Activated CD8-positive, alpha-beta memory T cell treated with anti-CD3 and anti-CD28 coated beads for 36 hours (primary cell): ENCODE data around the gene ITIH2. TPM values are rescaled to one million over a fixed set of nuclear protein-coding genes. Genes with fewer than 3 reads are reported as not detected.
"Not testable (repeated sequence)": the region's sequence is repeated elsewhere in the genome, so short reads cannot be mapped to it uniquely, and the experiment has no call there.

Experiments
- CTCF ChIA-PET: fragments of 350-600 bp; sonication (Branson Sonifier 250); formaldehyde crosslinking; loops from one replicate; lab custom pipeline; 2021; ENCODE audit warnings: antibody characterized with exemption; lab: Charles Lee
- POLR2A ChIA-PET: fragments of 350-600 bp; sonication (Branson Sonifier 250); formaldehyde crosslinking; loops from one replicate; lab custom pipeline; 2021; ENCODE audit warnings: antibody characterized with exemption; lab: Charles Lee
- total RNA-seq, 2 experiments: library from RNA; stranded (reverse); gene quantifications; one replicate each; pipeline ENCODE4 v1.2.3, GENCODE V29; 2021

The ITIH2 gene, protein sequence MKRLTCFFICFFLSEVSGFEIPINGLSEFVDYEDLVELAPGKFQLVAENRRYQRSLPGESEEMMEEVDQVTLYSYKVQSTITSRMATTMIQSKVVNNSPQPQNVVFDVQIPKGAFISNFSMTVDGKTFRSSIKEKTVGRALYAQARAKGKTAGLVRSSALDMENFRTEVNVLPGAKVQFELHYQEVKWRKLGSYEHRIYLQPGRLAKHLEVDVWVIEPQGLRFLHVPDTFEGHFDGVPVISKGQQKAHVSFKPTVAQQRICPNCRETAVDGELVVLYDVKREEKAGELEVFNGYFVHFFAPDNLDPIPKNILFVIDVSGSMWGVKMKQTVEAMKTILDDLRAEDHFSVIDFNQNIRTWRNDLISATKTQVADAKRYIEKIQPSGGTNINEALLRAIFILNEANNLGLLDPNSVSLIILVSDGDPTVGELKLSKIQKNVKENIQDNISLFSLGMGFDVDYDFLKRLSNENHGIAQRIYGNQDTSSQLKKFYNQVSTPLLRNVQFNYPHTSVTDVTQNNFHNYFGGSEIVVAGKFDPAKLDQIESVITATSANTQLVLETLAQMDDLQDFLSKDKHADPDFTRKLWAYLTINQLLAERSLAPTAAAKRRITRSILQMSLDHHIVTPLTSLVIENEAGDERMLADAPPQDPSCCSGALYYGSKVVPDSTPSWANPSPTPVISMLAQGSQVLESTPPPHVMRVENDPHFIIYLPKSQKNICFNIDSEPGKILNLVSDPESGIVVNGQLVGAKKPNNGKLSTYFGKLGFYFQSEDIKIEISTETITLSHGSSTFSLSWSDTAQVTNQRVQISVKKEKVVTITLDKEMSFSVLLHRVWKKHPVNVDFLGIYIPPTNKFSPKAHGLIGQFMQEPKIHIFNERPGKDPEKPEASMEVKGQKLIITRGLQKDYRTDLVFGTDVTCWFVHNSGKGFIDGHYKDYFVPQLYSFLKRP
- total RNA-seq = not detected

DNA sequence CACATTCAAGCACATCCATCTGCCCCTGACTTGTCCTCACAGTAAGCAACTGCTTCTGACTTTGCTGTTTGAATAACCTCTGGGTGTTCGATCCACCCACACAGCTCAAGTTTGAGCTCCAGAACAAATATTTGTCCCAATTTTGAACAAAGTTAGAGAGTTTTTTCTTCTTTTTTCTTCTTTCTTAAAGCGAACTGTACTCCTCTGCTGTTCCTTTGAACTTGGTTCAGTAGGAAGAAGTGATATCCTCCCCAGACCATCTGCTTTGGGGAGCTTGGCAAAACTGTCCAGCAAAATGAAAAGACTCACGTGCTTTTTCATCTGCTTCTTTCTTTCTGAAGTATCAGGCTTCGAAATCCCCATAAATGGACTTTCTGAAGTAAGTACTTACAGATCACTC, at the start of gene ITIH2:
Gene ITIH2 (plus strand): TSS at position 177 of the 400 bp plus-strand sequence. CDS start 119 bp downstream, at position 296.
- ChIA-PET POLR2A (no interaction called here), CTCF (no interaction called here)

DNA sequence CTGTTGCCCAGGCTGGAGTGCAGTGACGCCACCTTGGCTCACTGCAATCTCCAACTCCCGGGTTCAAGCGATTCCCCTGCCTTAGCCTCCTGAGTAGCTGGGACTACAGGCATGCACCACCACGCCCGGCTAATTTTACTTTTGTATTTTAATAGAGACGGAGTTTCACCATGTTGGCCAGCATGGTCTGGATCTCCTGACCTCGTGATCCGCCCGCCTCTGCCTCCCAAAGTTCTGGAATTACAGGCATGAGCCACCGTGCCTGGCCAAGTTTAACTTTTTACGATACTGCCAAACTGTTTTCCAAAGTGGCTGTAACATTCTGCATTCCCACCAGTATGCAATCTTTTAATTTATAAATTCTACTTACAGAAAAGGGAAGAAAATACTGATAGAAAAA, 46.0 kb upstream of the ITIH2 start:
- POLR2A ChIA-PET, CTCF ChIA-PET: not testable (repeated sequence)

DNA sequence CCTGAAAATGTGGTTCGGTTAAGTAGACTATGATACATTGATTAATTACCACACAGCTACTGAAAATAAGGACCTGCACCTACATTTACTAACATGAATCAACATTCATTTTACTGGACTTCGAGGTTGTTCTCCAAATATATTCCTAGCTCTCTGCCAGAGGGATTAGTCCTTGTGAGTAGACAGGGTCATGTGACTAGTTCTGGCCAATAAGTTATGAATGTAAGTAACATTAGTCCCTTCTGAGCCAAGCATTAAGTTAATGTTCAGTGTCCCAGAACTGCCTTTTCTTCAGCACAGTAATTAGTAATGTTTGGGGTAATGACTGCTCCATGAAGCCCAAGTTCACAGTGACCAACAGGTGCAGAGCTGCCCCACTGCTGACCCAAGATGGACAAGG, 45.6 kb upstream of the ITIH2 start:
- ChIA-PET POLR2A (no interaction called here), CTCF (no interaction called here)

DNA sequence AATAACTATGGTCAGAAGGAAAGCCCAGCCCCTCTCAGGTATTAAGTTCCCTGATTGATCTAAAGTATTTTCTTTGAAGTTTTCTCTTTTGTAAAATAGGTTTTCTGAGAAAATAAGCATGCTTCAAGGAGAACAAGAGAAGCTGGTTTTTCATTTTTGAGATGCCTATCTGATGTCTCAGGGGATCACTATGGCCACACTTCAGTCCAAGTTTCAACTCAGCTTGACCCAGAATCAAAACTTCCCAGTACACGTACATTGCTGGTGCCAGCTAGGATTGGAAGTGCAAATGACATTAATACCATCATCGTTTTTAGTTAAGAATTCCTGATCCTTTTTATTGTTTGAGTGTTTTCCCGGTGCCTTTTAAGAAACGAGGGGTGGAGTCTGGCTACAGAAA, 43.6 kb upstream of the ITIH2 start:
- ChIA-PET CTCF (no interaction called here), POLR2A (no interaction called here)

DNA sequence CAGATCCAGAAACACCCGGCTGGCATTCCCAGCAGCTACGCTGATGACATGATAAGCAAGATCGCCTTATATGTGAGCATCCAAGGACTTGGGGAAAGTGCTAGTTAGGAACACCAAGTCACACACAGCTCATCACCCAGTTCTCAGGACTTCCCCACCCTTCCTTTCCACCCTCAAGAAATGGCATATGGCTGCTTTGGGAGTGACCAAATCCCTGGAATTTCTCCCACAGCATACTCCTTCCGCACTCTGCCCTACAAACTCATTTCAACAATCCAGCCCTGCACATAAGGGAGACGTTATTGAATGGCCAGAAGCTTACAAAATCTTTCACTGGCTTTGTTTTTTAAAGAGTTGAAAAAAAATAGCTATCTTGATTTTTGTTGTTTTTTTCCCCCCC, 40.6 kb upstream of the ITIH2 start:
- ChIA-PET CTCF (interaction anchor here (0.7 kb wide), 1 partner anchor 1084 kb away, joined by 3 read pairs; no protein-coding TSS in a partner anchor), POLR2A (no interaction called here)

DNA sequence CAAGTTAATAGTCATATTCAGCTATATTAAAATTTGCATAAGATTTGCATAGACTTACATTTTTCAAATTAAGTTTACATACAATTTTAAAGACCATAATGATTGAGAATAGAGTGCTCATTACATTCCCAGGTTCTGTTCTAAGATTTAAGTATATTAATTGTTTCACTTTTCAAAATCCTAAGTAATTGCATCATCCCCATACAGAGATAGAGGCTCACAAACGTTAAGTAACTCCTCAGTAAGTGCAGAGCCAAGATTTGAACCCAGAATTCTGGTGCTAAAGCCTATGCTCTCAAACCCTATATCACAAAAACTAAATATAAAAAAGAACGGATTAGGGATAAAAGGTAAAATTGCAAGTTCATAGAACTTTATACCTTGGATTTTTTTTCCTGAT, 38.4 kb upstream of the ITIH2 start:
- CTCF ChIA-PET = no interaction called here
- POLR2A ChIA-PET = no interaction called here

DNA sequence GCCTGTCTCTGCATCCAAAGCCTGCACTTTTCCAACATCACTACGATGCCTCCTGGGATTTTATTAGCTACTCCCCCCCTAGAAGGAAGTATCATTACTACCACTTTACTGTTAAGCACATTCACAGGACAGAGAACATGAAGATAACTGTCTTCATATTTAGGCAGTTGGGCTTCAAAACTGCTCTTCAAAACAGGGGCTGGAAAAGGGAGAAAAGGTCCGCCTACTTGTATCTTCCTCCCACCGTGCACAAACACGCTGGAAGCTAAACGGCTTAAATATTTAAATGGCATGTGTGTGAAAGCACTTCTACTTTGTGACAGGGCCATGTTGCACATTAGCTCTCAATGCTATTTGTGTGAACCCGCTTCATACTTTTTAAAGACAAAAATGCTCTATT, 37.3 kb upstream of the ITIH2 start:
- ChIA-PET CTCF (interaction anchor here (1.0 kb wide), 1 partner anchor 21 kb away, joined by 3 read pairs; no protein-coding TSS in a partner anchor), POLR2A (no interaction called here)

DNA sequence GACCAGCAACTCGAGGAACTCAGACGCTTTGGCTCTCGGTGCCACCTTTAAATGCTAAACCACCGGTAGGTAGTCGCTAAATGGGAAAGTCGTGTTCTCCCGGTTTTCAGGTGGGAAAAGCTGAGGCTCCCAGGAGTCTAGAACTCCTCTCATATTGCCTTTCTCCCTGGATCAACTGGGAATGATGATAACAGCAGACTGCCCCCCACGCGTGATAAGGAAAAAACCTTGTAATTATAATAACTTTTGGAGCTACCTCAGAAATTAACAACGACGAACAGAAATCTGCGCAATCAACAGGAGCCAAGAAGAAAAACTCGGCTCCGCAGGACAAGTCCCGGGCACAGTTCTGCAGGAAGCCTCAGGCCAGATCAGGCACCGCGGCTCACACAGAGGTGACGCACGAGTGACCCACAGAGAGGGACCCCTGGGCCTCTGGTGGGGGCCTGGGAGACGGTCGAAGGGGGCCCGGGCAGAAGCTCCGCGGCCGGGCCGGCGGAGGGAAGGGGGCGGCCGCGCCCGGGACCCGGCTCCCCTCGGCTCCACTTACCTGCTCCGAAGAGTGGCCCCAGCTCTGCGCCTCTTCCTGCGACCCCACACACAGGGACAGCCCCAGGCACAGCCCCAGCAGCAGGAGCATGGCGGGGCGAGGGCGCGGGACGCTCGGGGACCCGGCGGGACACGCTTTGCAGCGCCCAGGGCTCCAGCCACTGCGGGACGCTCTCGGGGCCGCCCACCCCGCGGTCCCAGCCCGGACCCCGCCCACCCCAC, 36.7 kb upstream of the ITIH2 start, which contains the start of gene ITIH5:
Gene ITIH5 (minus strand): TSS at position 714 of the 771 bp plus-strand sequence. CDS start 74 bp downstream, at position 640.
- CTCF ChIA-PET = interaction anchor here (1.0 kb wide), 1 partner anchor 20 kb away, joined by 3 read pairs; no protein-coding TSS in a partner anchor

DNA sequence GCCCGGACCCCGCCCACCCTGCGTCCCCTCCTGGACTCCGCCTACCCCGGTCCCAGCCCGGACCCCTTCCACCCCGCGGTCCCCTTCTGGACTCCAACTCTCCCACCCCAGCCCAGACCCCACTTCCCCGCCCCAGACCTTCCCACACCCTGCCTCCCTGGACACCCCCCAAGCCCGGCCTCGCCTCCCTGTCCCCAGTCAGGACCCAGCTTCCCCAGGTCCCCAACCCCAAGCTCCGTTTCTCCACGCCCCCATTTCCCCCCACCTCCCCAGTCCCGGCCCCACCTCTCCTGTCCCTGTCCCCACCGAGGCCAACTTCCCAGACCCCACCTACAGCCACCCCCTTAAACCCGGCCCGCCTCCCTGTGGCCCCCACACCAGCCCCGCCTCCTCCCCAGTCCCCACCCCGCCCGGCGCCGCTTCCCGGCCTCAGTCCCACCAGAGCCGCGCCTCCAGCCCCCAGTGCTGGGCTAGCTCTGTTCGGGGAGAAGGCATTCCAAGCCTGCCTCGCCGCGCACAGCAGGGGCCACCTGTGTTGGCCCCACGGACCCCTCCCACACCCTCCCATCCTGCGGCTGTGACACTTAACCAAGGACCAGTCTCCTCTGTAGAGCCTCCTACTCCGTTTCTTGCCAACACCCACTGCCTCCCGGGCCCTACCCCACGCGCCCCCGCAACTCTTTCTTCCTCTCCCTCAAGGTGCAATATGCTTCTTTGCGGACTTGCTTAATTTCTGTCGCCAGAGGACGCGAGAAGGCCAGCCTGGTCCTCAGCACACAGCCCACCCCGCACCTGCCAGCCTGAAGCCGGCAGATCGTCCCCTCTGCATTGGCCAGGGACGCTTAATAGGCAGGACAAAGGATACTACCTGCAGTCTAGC, 35.6 kb upstream of the ITIH2 start:
- CTCF ChIA-PET = no interaction called here
- POLR2A ChIA-PET = no interaction called here

More for the DNA sequence above, 36.7 kb upstream of the ITIH2 start, which contains the start of gene ITIH5:
- POLR2A ChIA-PET = no interaction called here

DNA sequence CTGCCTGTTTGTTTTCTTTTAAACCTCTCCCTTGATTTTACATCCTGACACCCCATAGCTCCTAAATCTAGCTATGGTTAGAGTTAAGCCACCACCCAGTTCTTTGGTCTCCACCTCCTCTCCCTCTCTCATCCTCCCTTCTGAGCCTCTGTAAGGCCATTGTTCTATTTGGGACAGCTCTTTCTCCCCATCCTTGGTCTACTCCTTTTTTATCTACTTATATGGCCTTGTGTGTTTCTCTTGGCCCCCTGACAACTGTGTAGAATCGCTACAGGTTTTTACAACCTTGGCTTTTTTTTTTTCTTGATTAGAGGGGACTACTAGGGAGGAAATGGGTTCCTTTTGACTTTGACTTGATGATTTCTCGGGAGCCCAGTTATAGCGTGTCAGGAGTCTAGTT, 33.0 kb upstream of the ITIH2 start:
- CTCF ChIA-PET = no interaction called here
- POLR2A ChIA-PET = no interaction called here

DNA sequence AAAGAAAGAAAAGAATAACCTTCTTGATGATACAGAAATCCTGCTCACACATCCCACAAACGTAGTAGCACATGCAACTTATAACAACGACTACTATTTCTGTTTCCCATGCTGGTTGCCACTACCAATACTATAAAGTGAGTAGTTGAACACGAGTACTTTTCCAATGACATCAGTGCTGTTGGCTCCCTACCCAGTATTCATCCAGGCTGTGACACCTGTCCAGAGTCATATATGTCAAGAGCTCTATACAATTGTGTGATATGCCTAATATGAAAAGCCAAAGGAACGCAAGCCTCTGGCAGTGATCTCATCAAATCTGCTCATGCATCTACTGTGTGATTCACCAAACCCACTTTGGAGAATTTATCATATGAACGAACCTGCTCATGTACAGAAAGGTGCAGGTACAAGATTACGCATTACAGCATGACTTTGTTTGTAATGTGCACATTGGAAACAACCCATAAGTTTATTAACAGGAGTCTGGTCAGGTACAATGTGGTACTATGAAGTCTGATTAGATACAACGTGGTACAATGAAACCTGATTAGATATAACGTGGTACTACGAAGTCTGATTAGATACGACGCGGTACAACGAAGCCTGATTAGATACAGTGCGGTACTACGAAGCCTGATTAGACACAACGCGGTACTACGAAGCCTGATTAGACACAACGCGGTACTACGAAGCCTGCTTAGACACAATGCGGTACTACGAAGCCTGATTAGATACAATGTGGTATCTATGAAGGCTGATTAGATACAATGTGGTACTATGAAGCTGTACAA, 30.6 kb upstream of the ITIH2 start:
- POLR2A ChIA-PET = no interaction called here

DNA sequence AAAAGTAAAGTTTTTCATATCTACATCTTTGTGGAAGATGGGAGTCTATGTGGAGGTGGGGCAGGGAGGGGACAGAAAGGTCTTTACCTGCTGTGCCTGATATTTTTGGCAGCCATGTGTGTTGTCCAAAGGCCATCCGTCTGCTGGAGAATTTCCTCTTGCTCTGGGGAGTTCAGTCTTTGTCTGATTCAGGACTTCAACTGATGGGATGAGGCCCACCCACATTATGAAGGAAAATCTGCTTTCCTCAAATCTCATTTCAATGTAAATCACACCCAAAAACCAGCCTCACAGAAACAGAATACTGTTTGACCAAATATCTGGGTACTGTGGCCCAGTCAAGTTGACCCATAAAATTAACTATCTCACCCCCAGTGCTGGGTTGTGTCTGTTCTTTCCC, 23.9 kb upstream of the ITIH2 start:
- POLR2A ChIA-PET = no interaction called here
- CTCF ChIA-PET = no interaction called here

More for the DNA sequence above, 30.6 kb upstream of the ITIH2 start:
- CTCF ChIA-PET = no interaction called here

DNA sequence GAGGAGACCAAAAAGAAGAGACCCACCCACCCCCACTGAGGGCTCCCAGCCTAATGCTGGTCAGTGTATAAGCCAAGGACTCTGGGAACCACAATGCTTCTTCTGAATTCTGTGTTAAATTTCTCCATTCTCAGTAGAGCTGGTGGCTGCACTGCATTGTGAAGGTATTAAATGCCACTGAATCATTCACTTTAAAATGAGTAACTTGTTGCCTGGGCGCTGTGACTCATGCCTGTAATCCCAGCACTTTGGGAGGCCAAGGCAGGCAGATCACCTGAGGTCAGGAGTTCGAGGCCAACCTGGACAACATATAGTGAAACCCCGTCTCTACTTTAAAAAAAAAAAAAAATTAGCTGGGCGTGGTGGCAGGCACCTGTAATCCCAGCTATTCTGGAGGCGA, 23.0 kb upstream of the ITIH2 start:
- POLR2A ChIA-PET, CTCF ChIA-PET: not testable (repeated sequence)

DNA sequence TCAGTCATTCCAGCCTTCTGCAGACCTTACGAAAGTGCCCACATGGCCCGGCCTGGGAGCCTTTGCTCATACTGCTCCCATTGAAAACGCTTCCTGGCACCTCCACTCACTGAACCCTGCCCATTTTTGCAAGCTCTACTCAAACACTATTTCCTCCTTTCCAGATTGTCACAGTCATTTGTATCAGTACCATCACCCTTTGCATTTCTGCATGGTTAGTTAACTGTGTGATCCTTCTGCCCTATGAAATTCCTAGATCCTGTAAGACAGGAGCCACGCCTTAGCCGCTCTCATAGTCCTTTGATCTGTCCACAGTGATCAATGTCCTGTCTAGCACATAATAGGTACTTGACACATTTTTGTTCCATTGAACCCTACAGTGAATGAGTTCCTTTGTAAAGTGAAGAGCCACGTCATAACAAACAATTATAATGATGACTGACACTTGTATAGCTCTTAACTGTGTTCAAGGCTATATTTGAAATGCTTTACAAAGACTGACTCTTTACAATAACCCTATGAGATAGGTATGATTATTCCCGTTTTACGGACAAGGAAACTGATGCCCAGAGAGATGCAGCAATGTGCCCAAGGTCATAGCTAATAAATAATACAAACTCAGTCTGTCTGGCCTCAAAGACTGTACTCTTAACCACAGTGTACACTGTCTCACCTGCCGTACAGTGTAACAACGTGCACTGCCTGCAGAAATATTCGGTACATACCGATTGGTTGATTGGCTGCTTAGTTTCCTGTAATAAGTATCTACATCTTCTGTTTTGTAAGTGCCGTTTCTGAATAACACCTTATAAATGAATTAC, 16.6 kb upstream of the ITIH2 start:
- ChIA-PET POLR2A (no interaction called here), CTCF (interaction anchor here (0.6 to 4.0 kb wide), 10 partner anchors 10 to 179 kb away, joined by 3 to 37 read pairs (median 4); no protein-coding TSS in a partner anchor)

DNA sequence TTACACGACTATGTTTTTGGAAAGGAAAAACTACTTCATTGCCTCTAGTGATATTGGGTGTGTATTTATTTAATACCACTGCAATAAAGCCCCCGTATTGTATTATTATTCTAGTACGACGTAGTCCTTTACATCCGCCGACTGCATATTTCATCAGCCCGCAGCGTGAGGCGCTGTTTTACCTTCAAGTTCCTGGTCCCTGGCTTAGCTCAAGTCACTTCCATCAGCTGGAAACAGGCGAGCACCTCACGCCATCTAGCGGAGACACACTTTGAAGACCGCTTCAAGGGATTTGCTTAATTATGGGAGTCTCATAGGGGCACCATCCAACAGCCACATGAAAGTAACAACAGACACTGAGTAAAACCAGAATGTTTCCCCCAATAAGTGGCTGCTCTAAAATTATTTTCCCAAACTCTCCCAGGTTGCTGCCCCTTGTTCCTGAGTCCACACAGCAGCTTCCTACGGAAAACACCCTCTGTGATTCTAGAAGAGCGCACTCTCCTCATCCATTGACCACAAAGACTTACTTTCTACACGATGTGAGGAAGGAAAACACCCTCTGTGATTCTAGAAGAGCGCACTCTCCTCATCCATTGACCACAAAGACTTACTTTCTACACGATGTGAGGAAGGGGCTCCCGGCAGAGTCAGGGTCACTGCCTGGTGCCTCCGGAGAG, 15.7 kb upstream of the ITIH2 start:
- ChIA-PET CTCF (interaction anchor here (0.5 to 4.0 kb wide), 13 partner anchors 11 to 198 kb away, joined by 3 to 37 read pairs (median 3); no protein-coding TSS in a partner anchor), POLR2A (interaction anchor here (0.6 kb wide), 1 partner anchor 135 kb away, joined by 3 read pairs; no protein-coding TSS in a partner anchor)

DNA sequence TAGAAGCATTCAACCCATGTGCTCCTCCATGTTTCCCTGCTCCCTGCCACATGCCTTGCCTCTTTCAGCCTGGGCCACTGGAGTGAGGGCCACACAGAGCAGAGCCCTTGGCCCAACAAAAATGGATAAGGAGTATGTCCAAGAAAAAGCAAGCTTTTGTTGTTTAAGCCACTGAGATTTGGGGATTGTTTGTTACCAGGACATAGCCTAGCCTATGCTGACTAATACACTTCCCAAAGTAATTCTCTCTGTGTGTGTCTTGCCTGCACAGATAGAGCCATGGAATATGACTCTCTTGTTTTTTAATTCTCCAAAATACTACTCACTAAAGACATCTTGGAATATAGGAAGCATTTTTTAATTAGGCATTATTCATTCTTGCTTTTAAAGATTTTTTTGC, 13.5 kb upstream of the ITIH2 start:
- ChIA-PET CTCF (no interaction called here), POLR2A (no interaction called here)
